Neural cell (in vitro differentiated cells): Measurements from ENCODE around the gene PDE7B.

Source experiments
- EP300 ChIP-seq: fragments of 450-650 bp; conservative IDR thresholded peaks from 2 replicates; pipeline ENCODE4 v1.6.1; 2014; ENCODE audit warnings: antibody characterized with exemption, mild to moderate bottlenecking, moderate library complexity; ENCODE audit not compliant: poor library complexity, severe bottlenecking
- EZH2 ChIP-seq: fragments of 200-600, 300-800 bp; shearing (Covaris generic), sonication (generic); IDR thresholded peaks from 2 replicates; pipeline ENCODE4 v1.6.1; 2014; ENCODE audit warnings: antibody characterized with exemption, low read length, borderline replicate concordance, mild to moderate bottlenecking; ENCODE audit not compliant: insufficient read depth, poor library complexity, severe bottlenecking
- MXI1 ChIP-seq: fragments of 450-650 bp; conservative IDR thresholded peaks from 2 replicates; pipeline ENCODE4 v1.6.1; 2014; ENCODE audit warnings: antibody characterized with exemption, mild to moderate bottlenecking; ENCODE audit not compliant: poor library complexity, severe bottlenecking
- POLR2AphosphoS5 ChIP-seq: IDR thresholded peaks from 2 replicates; pipeline ENCODE4 v1.6.1; 2012
- SMC3 ChIP-seq: fragments of 450-650 bp; conservative IDR thresholded peaks from 2 replicates; pipeline ENCODE4 v1.6.1; 2014; ENCODE audit warnings: antibody characterized with exemption, mild to moderate bottlenecking, moderate library complexity; ENCODE audit not compliant: poor library complexity
- TAF1 ChIP-seq: IDR thresholded peaks from 2 replicates; pipeline ENCODE4 v1.6.1; 2012; ENCODE audit warnings: low read depth
- TF ChIP-seq, protein P1 (sequence below): fragments of 450-650 bp; IDR thresholded peaks from 2 replicates; pipeline ENCODE4 v1.5.1; 2014; ENCODE audit warnings: antibody characterized with exemption, mild to moderate bottlenecking, moderate library complexity; ENCODE audit not compliant: poor library complexity, severe bottlenecking

DNA sequence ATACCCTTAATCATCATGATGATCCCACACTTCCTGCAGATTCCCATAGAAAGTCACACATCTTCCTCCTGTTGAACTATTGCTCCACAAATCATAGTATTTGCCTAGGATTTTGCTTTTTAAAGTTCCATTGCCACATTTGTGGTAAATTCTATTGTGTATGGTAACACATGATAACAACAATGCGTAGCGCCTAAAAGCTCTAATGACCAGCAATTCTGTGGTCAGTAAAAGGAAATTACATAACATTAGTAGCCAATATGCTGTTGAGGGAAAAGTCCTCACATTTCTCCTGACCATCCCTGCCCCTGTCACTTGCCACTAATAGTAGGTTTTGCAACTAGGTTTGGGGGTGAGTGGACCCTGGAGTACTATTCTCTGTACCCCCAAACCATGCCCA, 31.8 kb upstream of the PDE7B start:
- TF ChIP-seq EZH2: no peak
- TF ChIP-seq MXI1: no peak
- TF ChIP-seq, protein P1, sequence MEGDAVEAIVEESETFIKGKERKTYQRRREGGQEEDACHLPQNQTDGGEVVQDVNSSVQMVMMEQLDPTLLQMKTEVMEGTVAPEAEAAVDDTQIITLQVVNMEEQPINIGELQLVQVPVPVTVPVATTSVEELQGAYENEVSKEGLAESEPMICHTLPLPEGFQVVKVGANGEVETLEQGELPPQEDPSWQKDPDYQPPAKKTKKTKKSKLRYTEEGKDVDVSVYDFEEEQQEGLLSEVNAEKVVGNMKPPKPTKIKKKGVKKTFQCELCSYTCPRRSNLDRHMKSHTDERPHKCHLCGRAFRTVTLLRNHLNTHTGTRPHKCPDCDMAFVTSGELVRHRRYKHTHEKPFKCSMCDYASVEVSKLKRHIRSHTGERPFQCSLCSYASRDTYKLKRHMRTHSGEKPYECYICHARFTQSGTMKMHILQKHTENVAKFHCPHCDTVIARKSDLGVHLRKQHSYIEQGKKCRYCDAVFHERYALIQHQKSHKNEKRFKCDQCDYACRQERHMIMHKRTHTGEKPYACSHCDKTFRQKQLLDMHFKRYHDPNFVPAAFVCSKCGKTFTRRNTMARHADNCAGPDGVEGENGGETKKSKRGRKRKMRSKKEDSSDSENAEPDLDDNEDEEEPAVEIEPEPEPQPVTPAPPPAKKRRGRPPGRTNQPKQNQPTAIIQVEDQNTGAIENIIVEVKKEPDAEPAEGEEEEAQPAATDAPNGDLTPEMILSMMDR: no peak
- no peak for TF ChIP-seq SMC3
- TF ChIP-seq EP300: no peak
- TF ChIP-seq TAF1: no peak
- no peak for TF ChIP-seq POLR2AphosphoS5
